K562 (cell line): ENCODE measurements around the gene AGMO. TPM values are rescaled to one million over a fixed set of nuclear protein-coding genes. Genes with fewer than 3 reads are reported as not detected.

ENCODE experiments used
- ATAC-seq: fragments of 200-7000 bp; cut with Tn5 transposase; 3 replicates; pipeline ENCODE4 v1.9.1; 2020; ENCODE audit warnings: moderate library complexity
- BruUV-seq: library from RNA; stranded (reverse); fragments of 400-500 nt; replicated peaks from 2 replicates; lab custom pipeline; 2021; lab: Mats Ljungman, UMichigan
- CTCF ChIA-PET: fragments of 300-600 bp; formaldehyde crosslinking; extraction: SDS; loops from one replicate; lab custom pipeline; 2021; ENCODE audit warnings: low intra/inter-chr PET ratio; lab: Yijun Ruan, JAX
- POLR2A ChIA-PET: fragments of 300-600, 350-650 bp; sonication (Branson Sonifier 250); formaldehyde crosslinking; extraction: SDS; loops from one replicate; lab custom pipeline; 2021; ENCODE audit warnings: antibody characterized with exemption, inconsistent platforms; lab: Yijun Ruan, JAX
- DNase-seq, 4 experiments: peaks; one replicate each; pipeline versions ENCODE4 v3.0.0 to v3.0.0-alpha.2; 2011 to 2018; ENCODE audit warnings: low spot score in 3 of 4, mixed read lengths in 3 of 4; ENCODE audit errors: extremely low read depth in 1 of 4
- FAIRE-seq: peaks from 2 replicates; lab custom pipeline; 2011; peaks lifted over from hg19 to GRCh38; lab: Jason Lieb, UNC
- H2AFZ ChIP-seq: 2 replicates; pipeline ENCODE4 v1.6.0; 2011; ENCODE audit warnings: low read depth, low read length, control low read depth, inconsistent platforms
- H3K27ac ChIP-seq: fragments of 200-600 bp; 3 replicates; pipeline ENCODE4 v1.8.0; 2011; ENCODE audit warnings: low read depth, mild to moderate bottlenecking, control low read depth, inconsistent platforms, low read length, moderate library complexity, mixed read lengths; ENCODE audit errors: extremely low read depth
- H3K27me3 ChIP-seq, 2 experiments: fragments of 300-600 bp in 1 of 2; 2 replicates in 1 of 2; 3 replicates in 1 of 2; pipeline versions ENCODE4 v1.6.0 to v1.8.0; 2011; ENCODE audit warnings: inconsistent platforms in 2 of 2, low read length in 2 of 2, mild to moderate bottlenecking in 1 of 2, mixed read lengths in 1 of 2, moderate library complexity in 1 of 2; ENCODE audit not compliant: control insufficient read depth in 2 of 2, insufficient read depth in 2 of 2
- H3K36me3 ChIP-seq: fragments of 300-600 bp; 3 replicates; pipeline ENCODE4 v1.8.0; 2011; ENCODE audit warnings: mild to moderate bottlenecking, low read length, inconsistent platforms; ENCODE audit not compliant: control insufficient read depth, insufficient read depth
- H3K4me1 ChIP-seq, 2 experiments: fragments of 200-600 bp in 1 of 2; replicated peaks in 1 of 2; 2 replicates in 1 of 2; 3 replicates in 1 of 2; pipeline versions ENCODE4 v1.5.1 to v1.8.0; 2011; ENCODE audit warnings: inconsistent platforms in 2 of 2, low read length in 2 of 2, mild to moderate bottlenecking in 1 of 2, mixed read lengths in 1 of 2, moderate library complexity in 1 of 2; ENCODE audit not compliant: control insufficient read depth in 2 of 2, insufficient read depth in 2 of 2
- H3K4me2 ChIP-seq: 2 replicates; pipeline ENCODE4 v1.6.1; 2011; ENCODE audit warnings: low read length, control low read depth, inconsistent platforms, mixed read lengths; ENCODE audit not compliant: insufficient read depth
- H3K4me3 ChIP-seq: fragments of 200-600 bp; sonication (generic), shearing (Covaris generic); 2 replicates; pipeline ENCODE4 v1.5.1; 2016; ENCODE audit warnings: control low read depth, inconsistent platforms
- H3K79me2 ChIP-seq: fragments of 200-600 bp; 3 replicates; pipeline ENCODE4 v1.8.0; 2011; ENCODE audit warnings: low read length, inconsistent platforms; ENCODE audit not compliant: control insufficient read depth, insufficient read depth
- H3K9ac ChIP-seq, 2 experiments: 2 replicates each; pipeline versions ENCODE4 v1.6.0 to v1.6.1; 2011; ENCODE audit warnings: low read depth in 2 of 2, low read length in 2 of 2, control low read depth in 1 of 2, inconsistent platforms in 1 of 2, mild to moderate bottlenecking in 1 of 2, mixed read lengths in 1 of 2; ENCODE audit not compliant: insufficient read depth in 1 of 2
- H3K9me1 ChIP-seq: one replicate; pipeline ENCODE4 v1.6.0; 2011; ENCODE audit warnings: inconsistent platforms, mild to moderate bottlenecking, low read length, moderate library complexity; ENCODE audit not compliant: control insufficient read depth, insufficient read depth
- H3K9me3 ChIP-seq: replicated peaks from 2 replicates; pipeline ENCODE4 v1.5.1; 2011; ENCODE audit warnings: low read depth, low read length, inconsistent platforms; ENCODE audit not compliant: control insufficient read depth, insufficient read depth
- H4K20me1 ChIP-seq: replicated peaks from 2 replicates; pipeline ENCODE4 v1.6.1; 2011; ENCODE audit warnings: low read length, inconsistent platforms, mixed read lengths; ENCODE audit not compliant: control insufficient read depth, insufficient read depth
- CHD4 ChIP-seq: fragments of 200-600 bp; sonication (generic); IDR thresholded peaks from 3 replicates; pipeline ENCODE4 v1.6.1; 2012; ENCODE audit warnings: low read depth, mild to moderate bottlenecking, mixed read lengths, low read length, inconsistent platforms; ENCODE audit not compliant: insufficient read depth, insufficient replicate concordance, poor library complexity, severe bottlenecking
- CHD7 ChIP-seq: fragments of 200-600 bp; sonication (generic); IDR thresholded peaks from one replicate; pipeline ENCODE4 v1.6.1; 2012; ENCODE audit warnings: mild to moderate bottlenecking, low read depth, low read length, inconsistent platforms
- HDAC6 ChIP-seq: IDR thresholded peaks from 2 replicates; pipeline ENCODE4 v1.6.1; 2012; ENCODE audit warnings: low read depth, mild to moderate bottlenecking, control low read depth, inconsistent platforms, low read length, moderate library complexity
- KLF16 ChIP-seq: IDR thresholded peaks from 2 replicates; pipeline ENCODE4 v1.6.1; 2016; ENCODE audit warnings: antibody characterized with exemption
- NFIC ChIP-seq: fragments of 450-650 bp; IDR thresholded peaks from 2 replicates; pipeline ENCODE4 v1.6.1; 2017; ENCODE audit warnings: mild to moderate bottlenecking, inconsistent platforms
- SREBF1 ChIP-seq: fragments of 150-350 bp; IDR thresholded peaks from 2 replicates; pipeline ENCODE4 v1.6.1; 2014; ENCODE audit warnings: antibody characterized with exemption, low read depth, low read length, borderline replicate concordance
- WGBS: fragments of 100-300 bp; shearing (Covaris generic); methylation state at CpG from one replicate; pipeline ENCODE4 v1.1.6; 2016; ENCODE audit warnings: low coverage, mixed read lengths; ENCODE audit not compliant: insufficient coverage; ENCODE audit errors: missing lambda C conversion rate; 5-methylcytosine and 5-hydroxymethylcytosine counted together
- in situ Hi-C: fragments of 300-500 bp; cut with MboI; formaldehyde crosslinking; loops from 4 replicates; pipeline ENCODE4 v1.15.0; 2018; ENCODE audit warnings: inconsistent platforms, mixed read lengths
- intact Hi-C: fragments of 100-400 bp; cut with micrococcal nuclease; formaldehyde crosslinking; loops from 2 replicates; pipeline ENCODE4 v1.14.2; 2022
- polyA plus RNA-seq, 8 experiments: library from polyadenylated mRNA; depleted of rRNA in 4 of 8; stranded (reverse) in 5 of 8; unstranded in 3 of 8; fragments of >200 nt; fragmentation: Nextera tagmentation in 2 of 8; fragmentation: Illumina TruSeq in 1 of 8; extraction: Ambion mirVana in 2 of 8; extraction: Trizol in 1 of 8; gene quantifications; 2 replicates each; pipeline versions ENCODE4 v1.2.1 to v1.2.3, GENCODE V29; 2011 to 2014; ENCODE audit warnings: inconsistent platforms in 1 of 8, missing spikeins in 1 of 8
- total RNA-seq, 7 experiments: library from RNA; depleted of rRNA in 6 of 7; stranded (reverse); fragments of >200 nt in 6 of 7; fragmentation: Illumina TruSeq in 2 of 7; extraction: Trizol in 2 of 7; gene quantifications; 2 replicates each; pipeline versions ENCODE4 v1.2.1 to v1.2.3, GENCODE V29; 2011 to 2021; ENCODE audit warnings: low replicate concordance in 1 of 7
- TF ChIP-seq, protein P1 (sequence below): fragments of 450-650 bp; formaldehyde crosslinking; IDR thresholded peaks from 2 replicates; pipeline ENCODE4 v1.4.0; 2020; ENCODE audit warnings: mild to moderate bottlenecking, moderate library complexity
- TF ChIP-seq, protein P2 (sequence below): fragments of 250-450 bp; sonication (Bioruptor Pico); IDR thresholded peaks from 2 replicates; pipeline ENCODE4 v1.6.1; 2021; ENCODE audit warnings: mild to moderate bottlenecking

AGMO gene
- total and polyA plus RNA-seq, 9 of the 15 experiments (the other 6 are each of a cell fraction or from before 2014, with no cell fraction given) = 0.30 to 1.4 (median 0.69) TPM; not detected in 1

GRCh38 chr7:15504351-15504750 is 57.5 kb downstream of the AGMO start:
- Histone ChIP-seq H3K4me3 (no peak overlapping the region), H3K9me1 (no peaks in the 10 kb centered on the region), H3K9me3 (peaks cover 2% of the 10 kb centered on the region; the same call in 1 of the 2 replicates), H3K4me1 (no peaks in the 10 kb centered on the region), H2AFZ (no peak overlapping the region), H3K27me3 (no peaks in the 10 kb centered on the region), H3K79me2 (no peaks in the 10 kb centered on the region), H3K9ac (no peak overlapping the region), H3K36me3 (no peaks in the 10 kb centered on the region), H3K4me2 (no peak overlapping the region), H4K20me1 (no peaks in the 10 kb centered on the region), H3K27ac (no peak overlapping the region)
- DNase-seq (no peak), ATAC-seq (no peak), FAIRE-seq (no peak)
- in situ Hi-C loops (no loop called here), intact Hi-C loops (no loop called here)
- POLR2A ChIA-PET = no interaction called here
- BruUV-seq = no TSS peak
- CTCF ChIA-PET = no interaction called here
- 0% methylated on average over 4 of the region's 4 CpGs for WGBS
- TF ChIP-seq NFIC = no peak
- no peak for TF ChIP-seq SREBF1
- TF ChIP-seq, protein P1, sequence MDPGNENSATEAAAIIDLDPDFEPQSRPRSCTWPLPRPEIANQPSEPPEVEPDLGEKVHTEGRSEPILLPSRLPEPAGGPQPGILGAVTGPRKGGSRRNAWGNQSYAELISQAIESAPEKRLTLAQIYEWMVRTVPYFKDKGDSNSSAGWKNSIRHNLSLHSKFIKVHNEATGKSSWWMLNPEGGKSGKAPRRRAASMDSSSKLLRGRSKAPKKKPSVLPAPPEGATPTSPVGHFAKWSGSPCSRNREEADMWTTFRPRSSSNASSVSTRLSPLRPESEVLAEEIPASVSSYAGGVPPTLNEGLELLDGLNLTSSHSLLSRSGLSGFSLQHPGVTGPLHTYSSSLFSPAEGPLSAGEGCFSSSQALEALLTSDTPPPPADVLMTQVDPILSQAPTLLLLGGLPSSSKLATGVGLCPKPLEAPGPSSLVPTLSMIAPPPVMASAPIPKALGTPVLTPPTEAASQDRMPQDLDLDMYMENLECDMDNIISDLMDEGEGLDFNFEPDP (CRISPR knock-in tag) = no peak
- TF ChIP-seq, protein P2, sequence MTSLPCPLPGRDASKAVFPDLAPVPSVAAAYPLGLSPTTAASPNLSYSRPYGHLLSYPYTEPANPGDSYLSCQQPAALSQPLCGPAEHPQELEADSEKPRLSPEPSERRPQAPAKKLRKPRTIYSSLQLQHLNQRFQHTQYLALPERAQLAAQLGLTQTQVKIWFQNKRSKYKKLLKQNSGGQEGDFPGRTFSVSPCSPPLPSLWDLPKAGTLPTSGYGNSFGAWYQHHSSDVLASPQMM = no peak
- no peak for TF ChIP-seq CHD7
- TF ChIP-seq HDAC6 = no peak
- TF ChIP-seq KLF16 = no peak
- no peak for TF ChIP-seq CHD4
